Fibroblast of lung (primary cell): ENCODE measurements around the gene GRM8. TPM values are rescaled to one million over a fixed set of nuclear protein-coding genes. Genes with fewer than 3 reads are reported as not detected.

Experiments
- DNase-seq, 2 donors: peaks; one replicate each; pipeline versions ENCODE4 v3.0.0 to v3.0.0-alpha.2; 2010; ENCODE audit warnings: low read depth in 2 of 2
- H2AFZ ChIP-seq: 2 replicates; pipeline ENCODE4 v1.5.1; 2012; ENCODE audit warnings: low read length, control low read depth, inconsistent platforms
- H3K27ac ChIP-seq: 2 replicates; pipeline ENCODE4 v1.5.1; 2011; ENCODE audit warnings: low read length, control low read depth; ENCODE audit not compliant: insufficient read depth
- H3K27me3 ChIP-seq: 2 replicates; pipeline ENCODE4 v1.5.1; 2011; ENCODE audit warnings: mild to moderate bottlenecking, low read length; ENCODE audit not compliant: control insufficient read depth, insufficient read depth
- H3K36me3 ChIP-seq: 2 replicates; pipeline ENCODE4 v1.5.1; 2011; ENCODE audit warnings: low read length; ENCODE audit not compliant: control insufficient read depth, insufficient read depth
- H3K4me1 ChIP-seq: 2 replicates; pipeline ENCODE4 v1.5.1; 2011; ENCODE audit warnings: low read length; ENCODE audit not compliant: control insufficient read depth, insufficient read depth; ENCODE audit errors: extremely low read depth
- H3K4me2 ChIP-seq: 2 replicates; pipeline ENCODE4 v1.5.1; 2011; ENCODE audit warnings: low read length, control low read depth; ENCODE audit not compliant: insufficient read depth; ENCODE audit errors: extremely low read depth
- H3K4me3 ChIP-seq, 4 experiments: fragments of 200-600 bp in 1 of 4; sonication (generic) in 1 of 4; replicated peaks in 1 of 4; 2 replicates each; pipeline ENCODE4 v1.5.1; 2011 to 2016; ENCODE audit warnings: low read length in 4 of 4, low read depth in 3 of 4, mild to moderate bottlenecking in 3 of 4, control low read depth in 2 of 4, inconsistent platforms in 1 of 4, mixed read lengths in 1 of 4; ENCODE audit not compliant: insufficient read depth in 1 of 4; ENCODE audit errors: control extremely low read depth in 1 of 4
- H3K79me2 ChIP-seq: 2 replicates; pipeline ENCODE4 v1.5.1; 2012; ENCODE audit warnings: mild to moderate bottlenecking, low read length, inconsistent platforms; ENCODE audit not compliant: control insufficient read depth, insufficient read depth
- H3K9ac ChIP-seq: 2 replicates; pipeline ENCODE4 v1.5.1; 2011; ENCODE audit warnings: mild to moderate bottlenecking, low read length, control low read depth; ENCODE audit not compliant: insufficient read depth
- H3K9me3 ChIP-seq: 2 replicates; pipeline ENCODE4 v1.5.1; 2012; ENCODE audit warnings: low read depth, low read length; ENCODE audit not compliant: control insufficient read depth, insufficient read depth
- H4K20me1 ChIP-seq: 2 replicates; pipeline ENCODE4 v1.5.1; 2011; ENCODE audit warnings: low read length; ENCODE audit not compliant: control insufficient read depth, insufficient read depth; ENCODE audit errors: extremely low read depth
- EZH2 ChIP-seq: IDR thresholded peaks from 2 replicates; pipeline ENCODE4 v1.5.1; 2012; ENCODE audit warnings: low read length, control low read depth, mild to moderate bottlenecking; ENCODE audit errors: missing control alignments
- polyA plus RNA-seq, 2 donors: library from polyadenylated mRNA; depleted of rRNA in 1 of 2; stranded (reverse) in 1 of 2; unstranded in 1 of 2; fragments of >200 nt; gene quantifications; 2 replicates each; pipeline ENCODE4 v1.2.1, GENCODE V29; 2011 to 2012; ENCODE audit warnings: missing spikeins in 1 of 2
- total RNA-seq: library from RNA; depleted of rRNA; stranded (reverse); fragments of >200 nt; gene quantifications from 2 replicates; pipeline ENCODE4 v1.2.1, GENCODE V29; 2014
- TF ChIP-seq, protein P1 (sequence below), 2 donors: IDR thresholded peaks in 1 of 2; conservative IDR thresholded peaks in 1 of 2; 1 replicate in 1 of 2; 2 replicates in 1 of 2; pipeline ENCODE4 v1.5.1; 2011 to 2012; ENCODE audit warnings: low read length in 2 of 2, control low read depth in 1 of 2, inconsistent platforms in 1 of 2, low read depth in 1 of 2, mild to moderate bottlenecking in 1 of 2

The GRM8 gene
- total and polyA plus RNA-seq, 2 donors (not counting 1 experiment from before 2014, with no cell fraction given) = not detected

DNA sequence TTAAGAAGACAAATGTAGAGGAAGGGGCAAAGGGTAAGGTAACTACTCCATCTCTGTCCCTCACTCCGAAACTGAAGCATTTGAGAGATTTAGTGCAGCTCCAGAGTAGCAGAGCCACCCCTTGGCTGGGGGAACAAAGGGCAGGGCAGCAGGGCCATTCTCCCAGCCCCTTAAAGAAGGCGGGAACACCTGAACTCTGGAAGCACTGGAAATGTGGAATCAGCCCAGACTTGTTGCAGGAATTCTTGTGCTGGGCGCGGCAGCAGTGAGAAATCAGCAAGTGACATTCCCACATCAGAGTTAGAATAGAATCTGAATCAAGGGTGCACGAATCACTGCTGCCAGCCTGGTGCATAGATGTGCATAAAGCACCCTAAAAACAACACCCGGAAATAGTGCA is 34.4 kb upstream of the GRM8 start:
- no peak overlapping the region for H3K9ac ChIP-seq
- no peak overlapping the region for H3K4me2 ChIP-seq
- DNase-seq = no peak
- H2AFZ ChIP-seq = no peak overlapping the region
- no peaks in the 10 kb centered on the region for H3K36me3 ChIP-seq
- H3K4me1 ChIP-seq = no peaks in the 10 kb centered on the region
- H3K27me3 ChIP-seq = no peaks in the 10 kb centered on the region
- H3K4me3 ChIP-seq = no peak overlapping the region
- H3K27ac ChIP-seq = no peak overlapping the region
- H3K9me3 ChIP-seq = no peaks in the 10 kb centered on the region
- TF ChIP-seq, protein P1, sequence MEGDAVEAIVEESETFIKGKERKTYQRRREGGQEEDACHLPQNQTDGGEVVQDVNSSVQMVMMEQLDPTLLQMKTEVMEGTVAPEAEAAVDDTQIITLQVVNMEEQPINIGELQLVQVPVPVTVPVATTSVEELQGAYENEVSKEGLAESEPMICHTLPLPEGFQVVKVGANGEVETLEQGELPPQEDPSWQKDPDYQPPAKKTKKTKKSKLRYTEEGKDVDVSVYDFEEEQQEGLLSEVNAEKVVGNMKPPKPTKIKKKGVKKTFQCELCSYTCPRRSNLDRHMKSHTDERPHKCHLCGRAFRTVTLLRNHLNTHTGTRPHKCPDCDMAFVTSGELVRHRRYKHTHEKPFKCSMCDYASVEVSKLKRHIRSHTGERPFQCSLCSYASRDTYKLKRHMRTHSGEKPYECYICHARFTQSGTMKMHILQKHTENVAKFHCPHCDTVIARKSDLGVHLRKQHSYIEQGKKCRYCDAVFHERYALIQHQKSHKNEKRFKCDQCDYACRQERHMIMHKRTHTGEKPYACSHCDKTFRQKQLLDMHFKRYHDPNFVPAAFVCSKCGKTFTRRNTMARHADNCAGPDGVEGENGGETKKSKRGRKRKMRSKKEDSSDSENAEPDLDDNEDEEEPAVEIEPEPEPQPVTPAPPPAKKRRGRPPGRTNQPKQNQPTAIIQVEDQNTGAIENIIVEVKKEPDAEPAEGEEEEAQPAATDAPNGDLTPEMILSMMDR (conservative IDR thresholded peaks at IDR 0.05 in 1 of 2, IDR thresholded peaks at IDR 0.05 in 1 of 2; ENCODE audit: low read depth in 1 of 2, low read length in 2 of 2) = no peak
- no peak for TF ChIP-seq EZH2
- H4K20me1 ChIP-seq = no peaks in the 10 kb centered on the region
- H3K79me2 ChIP-seq = no peaks in the 10 kb centered on the region

DNA sequence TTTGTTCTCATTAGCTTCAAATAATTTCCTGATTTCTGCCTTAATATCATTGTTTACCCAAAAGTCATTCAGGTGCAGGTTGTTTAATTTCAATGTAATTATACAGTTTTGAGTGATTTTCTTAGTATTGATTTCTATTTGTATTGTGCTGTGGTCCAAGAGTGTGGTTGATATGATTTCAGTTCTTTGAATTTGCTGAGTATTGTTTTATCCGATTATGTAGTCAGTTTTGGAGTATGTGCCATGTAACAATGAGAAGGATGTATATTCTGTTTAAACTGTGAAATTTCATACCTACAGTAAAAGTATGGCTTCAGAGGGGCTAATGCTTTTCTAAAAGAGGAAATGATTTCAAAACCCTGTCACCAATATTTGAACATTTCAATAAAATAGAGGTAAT is 17.4 kb upstream of the GRM8 start:
- Histone ChIP-seq H3K27ac (no peak overlapping the region), H3K9ac (no peak overlapping the region), H3K79me2 (no peaks in the 10 kb centered on the region), H3K27me3 (no peaks in the 10 kb centered on the region), H3K9me3 (no peaks in the 10 kb centered on the region), H3K4me3 (no peak overlapping the region), H3K4me1 (no peaks in the 10 kb centered on the region), H2AFZ (no peak overlapping the region), H4K20me1 (no peaks in the 10 kb centered on the region), H3K36me3 (no peaks in the 10 kb centered on the region), H3K4me2 (no peak overlapping the region)
- TF ChIP-seq, protein P1 (conservative IDR thresholded peaks at IDR 0.05 in 1 of 2, IDR thresholded peaks at IDR 0.05 in 1 of 2; ENCODE audit: low read depth in 1 of 2, low read length in 2 of 2) = no peak
- no peak for TF ChIP-seq EZH2
- DNase-seq = no peak

DNA sequence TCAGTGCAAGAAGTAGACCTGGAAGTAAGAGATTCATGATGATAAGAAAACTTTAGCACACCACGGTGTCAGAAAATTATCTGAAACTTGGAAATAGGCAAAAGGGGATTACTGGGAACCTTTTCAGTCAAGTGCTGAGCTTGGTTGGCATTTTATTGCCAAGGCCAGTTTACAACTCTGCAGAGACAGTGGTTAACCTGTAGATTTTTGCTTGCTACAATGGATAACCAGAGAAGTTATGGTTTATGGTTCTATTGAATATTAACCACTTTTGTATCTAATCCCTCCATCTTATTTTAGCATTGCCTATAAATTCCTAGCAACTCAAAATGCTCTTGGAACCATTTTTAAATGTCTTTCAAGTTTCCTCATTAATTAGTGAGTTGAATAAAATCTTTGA is 13.3 kb upstream of the GRM8 start:
- no peak overlapping the region for H3K4me3 ChIP-seq
- H3K4me1 ChIP-seq = no peaks in the 10 kb centered on the region
- DNase-seq = no peak
- H4K20me1 ChIP-seq = no peaks in the 10 kb centered on the region
- no peak overlapping the region for H2AFZ ChIP-seq
- no peaks in the 10 kb centered on the region for H3K36me3 ChIP-seq
- H3K9ac ChIP-seq = no peak overlapping the region
- H3K27me3 ChIP-seq = no peaks in the 10 kb centered on the region
- H3K79me2 ChIP-seq = no peaks in the 10 kb centered on the region
- no peak overlapping the region for H3K27ac ChIP-seq
- TF ChIP-seq, protein P1 (conservative IDR thresholded peaks at IDR 0.05 in 1 of 2, IDR thresholded peaks at IDR 0.05 in 1 of 2; ENCODE audit: low read depth in 1 of 2, low read length in 2 of 2) = no peak
- TF ChIP-seq EZH2 = no peak
- H3K4me2 ChIP-seq = no peak overlapping the region
- no peaks in the 10 kb centered on the region for H3K9me3 ChIP-seq
